DMS 273 (cell line): ENCODE results near the gene FLOT2.
"Not testable (repeated sequence)": the region's sequence is repeated elsewhere in the genome, so short reads cannot be mapped to it uniquely, and the experiment has no call there.

Experiments used
- DNase-seq: peaks from one replicate; lab custom pipeline; 2025; ENCODE audit not compliant: unreplicated experiment; lab: John Stamatoyannopoulos, UW

FLOT2 gene

GRCh38 chr17:28896884-28897768 lies at the start of gene FLOT2:
Gene FLOT2 (minus strand): TSS chr17:28897733. CDS start chr17:28897574, 159 bp downstream.
- peak; percentile 80 for DNase-seq

- DNase-seq = no peak
These were observed 48.7 kb upstream of the FLOT2 start for GRCh38 chr17:28946239-28946638.

- DNase-seq = no peak
These were observed 47.6 kb upstream of the FLOT2 start for GRCh38 chr17:28944862-28945741.

GRCh38 chr17:28944343-28944742 lies 46.8 kb upstream of the FLOT2 start:
- DNase-seq = no peak

- DNase-seq = no peak
These were observed 45.4 kb upstream of the FLOT2 start for GRCh38 chr17:28942925-28943324.

GRCh38 chr17:28941251-28941650 lies 43.7 kb upstream of the FLOT2 start:
- DNase-seq = peak; percentile 36

GRCh38 chr17:28940675-28941074 lies 43.1 kb upstream of the FLOT2 start:
- no peak for DNase-seq

GRCh38 chr17:28940142-28940541 lies 42.6 kb upstream of the FLOT2 start:
- DNase-seq = no peak

- DNase-seq = no peak
These were observed 41.0 kb upstream of the FLOT2 start for GRCh38 chr17:28938552-28938951.

- DNase-seq = no peak
These were observed 39.7 kb upstream of the FLOT2 start for GRCh38 chr17:28937044-28937729.

GRCh38 chr17:28935744-28936460 lies 38.4 kb upstream of the FLOT2 start:
- no peak for DNase-seq

GRCh38 chr17:28934508-28934907 lies 37.0 kb upstream of the FLOT2 start:
- not testable (repeated sequence) for DNase-seq

GRCh38 chr17:28929787-28930186 lies 32.3 kb upstream of the FLOT2 start:
- DNase-seq = no peak

GRCh38 chr17:28928061-28928460 lies 30.5 kb upstream of the FLOT2 start:
- DNase-seq = no peak

- DNase-seq = no peak
These were observed 29.3 kb upstream of the FLOT2 start for GRCh38 chr17:28926786-28927185.

- DNase-seq = no peak
These were observed 28.8 kb upstream of the FLOT2 start for GRCh38 chr17:28926366-28926765.

GRCh38 chr17:28925912-28926365 lies 28.4 kb upstream of the FLOT2 start:
- DNase-seq = no peak

GRCh38 chr17:28920201-28920600 lies 22.7 kb upstream of the FLOT2 start:
- no peak for DNase-seq

- no peak for DNase-seq
These were observed 20.8 kb upstream of the FLOT2 start for GRCh38 chr17:28918295-28918694.

- no peak for DNase-seq
These were observed 19.9 kb upstream of the FLOT2 start for GRCh38 chr17:28917465-28917864.

GRCh38 chr17:28917029-28917428 lies 19.5 kb upstream of the FLOT2 start:
- no peak for DNase-seq
